Activated B cell treated with CpG ODN at 0.5 μM for 24 hours (primary cell): Measurements from ENCODE around the gene KDELR3. TPM values are rescaled to one million over a fixed set of nuclear protein-coding genes. Genes with fewer than 3 reads are reported as not detected.

Source experiments
- ATAC-seq: fragments of 200-7000 bp; cut with Tn5 transposase; one replicate; pipeline ENCODE4 v1.10.0; 2021; ENCODE audit warnings: low read depth, mild to moderate bottlenecking, moderate library complexity
- CTCF ChIA-PET: fragments of 350-600 bp; sonication (Branson Sonifier 250); formaldehyde crosslinking; loops from one replicate; lab custom pipeline; 2021; ENCODE audit warnings: antibody characterized with exemption; lab: Charles Lee
- POLR2A ChIA-PET: fragments of 350-600 bp; sonication (Branson Sonifier 250); formaldehyde crosslinking; loops from one replicate; lab custom pipeline; 2021; ENCODE audit warnings: antibody characterized with exemption; lab: Charles Lee
- DNase-seq: peaks from one replicate; pipeline ENCODE4 v3.0.0; 2022
- H3K27ac Mint-ChIP-seq: one replicate; pipeline ENCODE4 v1.8.0; 2020; ENCODE audit warnings: mixed read lengths
- H3K27me3 Mint-ChIP-seq: one replicate; pipeline ENCODE4 v1.8.0; 2021; ENCODE audit warnings: mixed read lengths
- H3K36me3 Mint-ChIP-seq: one replicate; pipeline ENCODE4 v1.8.0; 2021; ENCODE audit warnings: low read depth, mixed read lengths
- H3K4me1 Mint-ChIP-seq: one replicate; pipeline ENCODE4 v1.8.0; 2021; ENCODE audit warnings: mixed read lengths
- H3K4me3 Mint-ChIP-seq: one replicate; pipeline ENCODE4 v1.8.0; 2020; ENCODE audit warnings: mild to moderate bottlenecking, mixed read lengths
- H3K9me3 Mint-ChIP-seq: one replicate; pipeline ENCODE4 v1.8.0; 2020; ENCODE audit warnings: mixed read lengths
- CTCF ChIP-seq: fragments of 200-600 bp; IDR thresholded peaks from one replicate; pipeline ENCODE4 v1.8.0; 2022; ENCODE audit warnings: antibody characterized with exemption, mild to moderate bottlenecking
- intact Hi-C: fragments of 100-400 bp; cut with micrococcal nuclease; formaldehyde crosslinking; loops from one replicate; pipeline ENCODE4 v1.15.1; 2024
- total RNA-seq: library from RNA; stranded (reverse); gene quantifications from 2 replicates; pipeline ENCODE4 v1.2.3, GENCODE V29; 2022

The KDELR3 gene
- total RNA-seq, 1 donor from 2014 or later: not detected

- intact Hi-C loops: no loop called here
- TF ChIP-seq CTCF: no peak
- Mint-ChIP-seq H3K4me1 (no peaks in the 10 kb centered on the region), H3K4me3 (no peak overlapping the region), H3K36me3 (no peaks in the 10 kb centered on the region), H3K27ac (no peak overlapping the region), H3K27me3 (no peaks in the 10 kb centered on the region), H3K9me3 (no peaks in the 10 kb centered on the region)
- POLR2A ChIA-PET: no interaction called here
- CTCF ChIA-PET: interaction anchor here (0.7 kb wide), 1 partner anchor 66 kb away, joined by 4 read pairs; no protein-coding TSS in a partner anchor
- DNase-seq: no peak
- no peak for ATAC-seq
These were observed 50.7 kb downstream of the KDELR3 start for GRCh38 chr22:38518620-38519019.

GRCh38 chr22:38519453-38520250, 51.8 kb downstream of the KDELR3 start:
- DNase-seq (no peak), ATAC-seq (no peak)
- no peaks in the 10 kb centered on the region for H3K36me3 Mint-ChIP-seq
- no peaks in the 10 kb centered on the region for H3K9me3 Mint-ChIP-seq
- POLR2A ChIA-PET: no interaction called here
- CTCF ChIA-PET: no interaction called here
- no peaks in the 10 kb centered on the region for H3K27me3 Mint-ChIP-seq
- no peak overlapping the region for H3K4me3 Mint-ChIP-seq
- no peak overlapping the region for H3K27ac Mint-ChIP-seq
- TF ChIP-seq CTCF: no peak
- intact Hi-C loops: no loop called here
- H3K4me1 Mint-ChIP-seq: peaks cover 2% of the 10 kb centered on the region

- DNase-seq (no peak), ATAC-seq (no peak)
- intact Hi-C loops: no loop called here
- Mint-ChIP-seq H3K36me3 (no peaks in the 10 kb centered on the region), H3K9me3 (no peaks in the 10 kb centered on the region), H3K4me1 (peaks cover 2% of the 10 kb centered on the region), H3K4me3 (no peak overlapping the region), H3K27me3 (no peaks in the 10 kb centered on the region), H3K27ac (no peak overlapping the region)
- CTCF ChIA-PET: no interaction called here
- POLR2A ChIA-PET: interaction anchor here (0.6 to 2.1 kb wide), 3 partner anchors 11 to 16 kb away, joined by 3 to 6 read pairs (median 3); no protein-coding TSS in a partner anchor
- TF ChIP-seq CTCF: no peak
These were observed 55.1 kb downstream of the KDELR3 start for GRCh38 chr22:38523029-38523428.

GRCh38 chr22:38523479-38523878, 55.6 kb downstream of the KDELR3 start:
- intact Hi-C loops: no loop called here
- Mint-ChIP-seq H3K9me3 (no peaks in the 10 kb centered on the region), H3K27ac (no peak overlapping the region), H3K4me1 (peaks cover 2% of the 10 kb centered on the region), H3K27me3 (no peaks in the 10 kb centered on the region), H3K4me3 (no peak overlapping the region), H3K36me3 (no peaks in the 10 kb centered on the region)
- ChIA-PET CTCF (no interaction called here), POLR2A (interaction anchor here (0.6 to 2.1 kb wide), 3 partner anchors 13 to 21 kb away, joined by 3 to 6 read pairs (median 6); no protein-coding TSS in a partner anchor)
- TF ChIP-seq CTCF: no peak
- ATAC-seq: no peak
- no peak for DNase-seq

GRCh38 chr22:38524429-38524828, 56.5 kb downstream of the KDELR3 start:
- Mint-ChIP-seq H3K9me3 (no peaks in the 10 kb centered on the region), H3K36me3 (no peaks in the 10 kb centered on the region), H3K27me3 (no peaks in the 10 kb centered on the region), H3K27ac (no peak overlapping the region), H3K4me1 (peaks cover 2% of the 10 kb centered on the region), H3K4me3 (no peak overlapping the region)
- CTCF ChIA-PET: no interaction called here
- no peak for DNase-seq
- POLR2A ChIA-PET: interaction anchor here (1.3 to 2.1 kb wide), 2 partner anchors 17 to 22 kb away, joined by 6 read pairs; no protein-coding TSS in a partner anchor
- TF ChIP-seq CTCF: no peak
- intact Hi-C loops: no loop called here
- ATAC-seq: no peak
